ENCODE measurements around the gene S100A7A. TPM values are rescaled to one million over a fixed set of nuclear protein-coding genes. Genes with fewer than 3 reads are reported as not detected.

The S100A7A gene
- total and polyA plus RNA-seq, 10 of the 15 experiments (the other 5 are each of a cell fraction or from before 2014, with no cell fraction given), result not detected

- no peak for TF ChIP-seq ZBTB4 (CRISPR knock-in tag; IDR thresholded peaks at IDR 0.05)
- TF ChIP-seq ATF7 (IDR thresholded peaks at IDR 0.05; ENCODE audit: low read depth), result no peak
- TF ChIP-seq CREM (IDR thresholded peaks at IDR 0.05; ENCODE audit: low read depth), result no peak
- TF ChIP-seq KLF5 (IDR thresholded peaks at IDR 0.05; ENCODE audit: partially characterized antibody), result no peak
- no peak for TF ChIP-seq POU2F2 (IDR thresholded peaks at IDR 0.05; ENCODE audit: borderline replicate concordance, low read depth, low read length)
- no peak for TF ChIP-seq RCOR1 (conservative IDR thresholded peaks at IDR 0.05; ENCODE audit: low read depth, low read length)
- TF ChIP-seq IKZF2 (IDR thresholded peaks at IDR 0.05), result no peak
Measured at GRCh38 chr1:153399401-153400055, 16.8 kb upstream of the S100A7A start (continued).

- RAD21 ChIA-PET (ENCODE audit: unreplicated experiment), result interaction anchor here (1.1 kb wide), 1 partner anchor 95 kb away, joined by 5 read pairs; no protein-coding TSS in a partner anchor
- in situ Hi-C loops (cut with MboI), result no loop called here
Measured at GRCh38 chr1:153400244-153400643, 16.1 kb upstream of the S100A7A start.

More at GRCh38 chr1:153400244-153400643, 16.1 kb upstream of the S100A7A start:
- Histone ChIP-seq H3K79me2 (ENCODE audit: control insufficient read depth, insufficient read depth, low read length) (no peaks in the 10 kb centered on the region), H4K20me1 (ENCODE audit: control insufficient read depth, insufficient read depth) (no peaks in the 10 kb centered on the region), H3K4me1 (ENCODE audit: control insufficient read depth, insufficient read depth, low read length) (no peaks in the 10 kb centered on the region), H2AFZ (ENCODE audit: control insufficient read depth, low read depth, low read length) (no peak overlapping the region), H3K9ac (ENCODE audit: control insufficient read depth, insufficient read depth, low read length) (no peak overlapping the region), H3K27ac (ENCODE audit: control insufficient read depth, insufficient read depth) (no peak overlapping the region), H3K27me3 (replicated peaks in 1 of 2; ENCODE audit: control insufficient read depth in 2 of 2, insufficient read depth in 2 of 2, low read length in 1 of 2) (peaks cover 0 to 4% of the 10 kb centered on the region in 2 experiments; a peak in 2 of 4 replicates), H3K4me3 (no peak overlapping the region), H3K9me3 (replicated peaks; ENCODE audit: control insufficient read depth, insufficient read depth, low read length) (no peaks in the 10 kb centered on the region), H3K4me2 (ENCODE audit: control insufficient read depth, insufficient read depth) (no peak overlapping the region), H3K36me3 (ENCODE audit: control insufficient read depth in 2 of 2, insufficient read depth in 2 of 2, low read length in 1 of 2) (no peaks in the 10 kb centered on the region)
- POLR2A ChIA-PET, result no interaction called here
- no peak for FAIRE-seq
- BruUV-seq (replicated peaks), result no TSS peak
- WGBS (ENCODE audit: insufficient coverage, insufficient replicate concordance, low lambda C conversion rate, missing lambda C conversion rate), result 12% methylated on average over 5 of the region's 5 CpGs
- peak; percentile 37 for TF ChIP-seq RAD21 (IDR thresholded peaks at IDR 0.05; ENCODE audit: insufficient read depth, low read depth, low read length)
- TF ChIP-seq ZZZ3 (IDR thresholded peaks at IDR 0.05; ENCODE audit: control insufficient read depth, insufficient read length, low read depth), result no peak
- CTCF ChIA-PET, result interaction anchor here (1.3 to 6.8 kb wide), 4 partner anchors 45 to 95 kb away, joined by 3 to 44 read pairs (median 5); no protein-coding TSS in a partner anchor
- ATAC-seq, result no peak
- no peak for DNase-seq (ENCODE audit: low read depth, low spot score)
- intact Hi-C loops (cut with micrococcal nuclease; ENCODE audit: unreplicated experiment), result loop anchor here (5.0 kb wide), 1 partner anchor 97 kb away; no protein-coding TSS in a partner anchor
- SMC1A ChIA-PET (ENCODE audit: uncharacterized antibody, unreplicated experiment), result interaction anchor here (1.0 kb wide), 1 partner anchor 94 kb away, joined by 6 read pairs; no protein-coding TSS in a partner anchor

Data from GM12878 (cell line).